Suprapubic skin (tissue), 4 donors: Measurements from ENCODE around the gene COG7.

Experiments
- CTCF ChIP-seq, 2 donors: fragments of 200-600 bp in 1 of 2; fragments of 450-650 bp in 1 of 2; sonication (generic) in 1 of 2; IDR thresholded peaks; one replicate each; pipeline ENCODE4 v1.5.1; 2016 to 2019; ENCODE audit warnings: antibody characterized with exemption in 2 of 2, mild to moderate bottlenecking in 1 of 2, moderate library complexity in 1 of 2
- POLR2A ChIP-seq, 2 donors: fragments of 450-650 bp; IDR thresholded peaks; one replicate each; pipeline ENCODE4 v1.6.1; 2017; ENCODE audit warnings: antibody characterized with exemption in 2 of 2, mild to moderate bottlenecking in 2 of 2, moderate library complexity in 2 of 2
- POLR2AphosphoS5 ChIP-seq, 3 donors: sonication (generic); formaldehyde crosslinking; IDR thresholded peaks; one replicate each; pipeline ENCODE4 v1.6.1; 2017; ENCODE audit warnings: antibody characterized with exemption in 3 of 3

GRCh38 chr16:23482778-23483177, 29.8 kb upstream of the COG7 start:
- TF ChIP-seq CTCF (IDR thresholded peaks at IDR 0.05) (no peak), POLR2AphosphoS5 (IDR thresholded peaks at IDR 0.05) (no peak), POLR2A (IDR thresholded peaks at IDR 0.05) (no peak)
